ACHN (cell line): ENCODE results near the gene ACSBG1.

ENCODE experiments used
- DNase-seq: peaks from one replicate; pipeline ENCODE4 v3.0.0-alpha.2; 2015
- in situ Hi-C: cut with HindIII; loops from 2 replicates; pipeline ENCODE4 v1.10.0; 2017; ENCODE audit warnings: low sequenced_read_pairs, low pct_ligation_motif_present, low pct_unique_long_range_greater_than_20kb

Gene ACSBG1

DNA sequence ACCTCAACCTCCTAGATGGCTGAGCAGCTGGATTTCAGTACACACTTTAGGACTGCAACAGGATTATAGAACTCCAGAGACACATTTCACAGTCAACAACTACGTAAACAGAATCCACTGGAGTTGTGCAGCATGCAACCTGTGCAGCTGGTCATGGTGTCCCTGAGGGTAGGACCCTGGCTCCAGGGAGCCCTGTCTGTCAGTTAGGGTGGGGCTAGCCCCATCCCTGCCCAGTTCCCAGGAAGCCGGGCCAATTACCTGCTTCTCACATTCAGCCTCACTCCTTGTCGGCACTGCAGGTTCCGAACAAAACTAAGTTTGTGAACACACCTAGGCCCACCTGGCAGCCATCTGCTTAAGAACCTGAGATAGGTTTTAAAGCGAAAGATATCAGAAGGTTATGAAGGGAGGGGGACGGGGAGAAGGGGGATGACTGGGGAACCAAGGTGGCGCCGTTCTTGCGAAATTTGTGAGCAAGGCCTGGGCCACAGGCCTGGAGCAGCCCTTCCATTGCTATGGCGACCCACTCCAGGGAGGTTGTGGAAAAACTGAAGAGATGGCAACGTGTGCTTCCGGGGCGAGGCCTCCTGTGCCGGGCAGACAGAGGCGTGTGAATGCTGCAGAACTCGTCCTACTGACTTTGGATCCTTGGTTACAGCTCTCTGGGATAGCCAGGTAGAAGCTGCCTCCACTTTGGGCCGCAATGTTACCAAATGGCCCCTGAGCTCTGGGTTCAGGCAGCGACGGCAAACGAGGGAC lies 25.3 kb downstream of the ACSBG1 start:
- in situ Hi-C loops = no loop called here
- no peak for DNase-seq

DNA sequence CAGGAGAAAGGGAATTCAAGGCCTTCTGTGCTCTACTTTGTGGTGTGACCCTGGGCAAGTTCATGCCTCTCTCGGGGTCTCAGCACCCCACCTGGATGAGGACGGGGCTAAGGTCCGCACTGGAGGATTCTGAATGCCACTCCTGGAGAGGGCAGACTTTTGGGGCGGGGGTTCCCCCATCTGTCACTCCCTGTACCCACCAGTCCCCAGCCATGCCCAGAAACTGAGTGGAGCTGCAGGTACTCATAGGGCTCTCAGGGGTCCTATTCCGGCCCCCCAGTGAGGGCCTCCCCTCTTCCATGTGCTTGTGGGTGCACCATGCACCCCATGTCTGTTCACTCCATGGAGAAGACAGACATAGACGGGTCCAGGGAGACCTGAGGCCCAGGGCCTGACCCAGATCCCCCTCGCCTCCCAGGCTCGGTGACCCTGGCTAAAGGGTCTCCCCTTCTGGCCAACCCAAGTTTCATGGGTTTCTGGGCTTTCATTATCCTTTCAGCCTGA lies 26.0 kb downstream of the ACSBG1 start:
- in situ Hi-C loops = no loop called here
- DNase-seq = no peak

DNA sequence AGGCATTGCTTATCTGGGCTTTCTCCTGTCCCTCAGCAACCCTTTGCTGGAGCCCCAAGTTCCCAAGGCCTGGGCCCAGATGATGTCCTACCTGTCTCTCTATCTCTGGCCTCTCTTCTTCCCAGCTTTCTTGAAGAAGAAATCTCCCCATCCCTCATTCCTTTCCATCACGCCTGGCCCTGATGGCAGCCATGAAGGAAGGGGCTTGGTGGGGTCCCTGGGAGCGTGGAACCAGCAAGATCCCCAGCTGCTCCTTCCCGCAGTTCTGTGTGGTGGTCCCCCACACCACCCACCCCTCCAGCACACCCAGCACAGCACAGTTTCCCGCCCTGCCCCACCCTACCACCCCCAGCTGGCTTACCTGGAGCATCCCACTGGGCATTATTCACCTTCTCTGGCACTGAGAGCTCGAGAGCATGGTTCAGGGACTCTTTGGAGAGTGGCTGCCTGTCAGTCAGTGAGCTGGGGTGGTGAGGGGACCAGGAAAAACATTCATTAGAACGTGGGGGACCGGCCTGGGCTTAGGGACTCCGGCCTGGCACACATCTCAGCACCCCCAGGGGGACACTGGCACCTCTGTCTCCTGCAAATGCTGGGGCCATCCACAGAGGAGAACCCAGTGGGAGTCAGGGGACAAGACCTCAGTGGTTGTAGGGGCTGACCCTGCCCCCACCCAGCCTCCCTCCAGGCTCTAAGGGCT lies 26.6 kb downstream of the ACSBG1 start:
- in situ Hi-C loops = no loop called here
- DNase-seq = no peak

DNA sequence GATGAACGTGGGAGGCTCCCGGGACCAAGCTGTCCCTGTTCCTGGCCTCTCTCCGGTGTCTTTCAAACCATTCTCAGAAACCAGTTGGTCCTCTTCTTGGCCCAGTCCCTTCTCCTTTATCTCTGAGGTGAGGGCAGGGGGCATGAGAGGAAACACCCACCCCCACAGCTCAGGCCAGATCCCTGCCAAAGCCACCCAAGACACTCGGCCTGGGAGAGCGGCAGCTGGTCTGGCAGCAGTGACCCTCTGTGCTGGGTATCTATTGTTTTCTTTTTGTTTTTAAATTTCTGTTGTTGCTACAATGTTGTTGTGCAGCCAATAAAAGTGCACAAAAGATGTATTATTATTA lies 27.3 kb downstream of the ACSBG1 start:
- in situ Hi-C loops = no loop called here
- DNase-seq = no peak

DNA sequence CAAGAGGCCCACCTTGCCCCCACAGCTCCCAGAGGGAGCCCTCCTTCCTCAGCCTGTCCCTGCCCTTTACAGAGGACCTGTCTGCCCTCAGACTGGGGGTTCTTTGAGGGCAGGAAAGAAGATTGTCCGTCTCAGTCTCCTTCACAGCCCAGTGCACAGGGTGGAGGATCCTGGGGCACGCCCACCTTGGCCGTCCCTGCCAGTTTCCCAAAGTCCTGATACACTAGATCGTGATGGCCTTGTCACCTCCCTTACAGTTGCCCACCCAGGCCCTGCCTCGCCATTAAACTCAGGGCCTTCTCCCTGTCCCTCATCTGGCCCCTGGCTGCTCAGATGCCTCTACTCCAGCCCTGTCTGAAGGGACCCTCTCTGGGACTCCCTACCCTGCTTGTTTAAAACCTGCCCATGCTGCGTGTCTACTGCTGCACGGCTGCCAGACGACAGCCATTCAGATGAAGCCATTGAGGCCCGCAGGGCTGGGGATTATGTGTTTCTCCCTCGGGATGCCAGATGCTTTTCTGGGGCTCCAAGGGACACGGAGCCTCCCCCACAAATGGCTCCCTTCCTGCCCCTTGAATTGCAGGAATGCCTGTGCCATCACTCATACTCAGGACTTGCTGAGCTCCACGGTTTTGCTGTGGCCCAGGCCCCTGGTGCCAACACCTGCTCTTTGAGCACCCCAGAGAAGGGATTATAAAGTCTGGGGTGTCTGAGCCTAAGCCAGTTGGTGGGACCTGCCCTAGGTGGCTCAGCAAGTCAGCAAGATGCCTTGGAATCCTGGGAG lies 27.8 kb downstream of the ACSBG1 start:
- in situ Hi-C loops = no loop called here
- peak; percentile 43 for DNase-seq

DNA sequence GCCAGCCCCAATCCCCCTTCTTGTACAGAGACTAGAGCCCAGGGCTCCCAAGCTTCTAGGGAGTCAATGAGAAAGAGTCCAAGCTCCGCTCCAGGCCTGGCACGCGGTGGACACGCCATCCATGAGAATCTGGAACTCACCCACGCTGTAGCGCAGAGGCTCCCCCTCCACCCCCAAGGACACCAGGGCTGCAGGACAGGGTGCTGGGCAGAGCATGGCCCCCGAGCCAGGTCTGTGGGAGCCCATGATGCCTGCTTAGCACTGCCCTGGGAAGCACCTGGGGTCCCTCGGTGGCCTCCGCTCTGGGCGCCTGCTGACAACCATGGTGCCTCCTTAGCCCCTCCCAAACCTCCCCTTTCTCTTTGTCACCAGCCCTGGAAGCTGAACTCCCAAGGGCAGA lies 28.5 kb downstream of the ACSBG1 start:
- in situ Hi-C loops = no loop called here
- DNase-seq = no peak

DNA sequence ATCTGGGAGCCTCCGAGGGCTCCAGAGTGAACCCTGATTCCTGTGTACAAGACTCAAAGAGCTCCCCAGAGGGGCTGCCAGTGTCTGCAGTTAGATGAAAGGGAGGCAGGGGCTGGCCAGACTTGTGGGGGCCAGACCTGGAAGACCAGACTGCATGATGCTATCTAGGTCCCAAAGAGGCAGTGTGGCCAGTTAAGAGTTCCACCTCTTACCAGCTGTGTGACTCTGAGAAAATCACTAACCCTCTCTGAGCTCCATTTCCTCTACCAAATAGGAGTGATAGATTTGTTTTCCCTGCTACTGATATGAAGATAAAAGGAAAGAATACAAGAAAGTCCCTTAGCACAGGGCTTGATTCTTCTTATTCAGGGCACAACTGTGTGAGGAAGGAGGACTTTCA lies 29.0 kb downstream of the ACSBG1 start:
- in situ Hi-C loops = no loop called here
- no peak for DNase-seq

DNA sequence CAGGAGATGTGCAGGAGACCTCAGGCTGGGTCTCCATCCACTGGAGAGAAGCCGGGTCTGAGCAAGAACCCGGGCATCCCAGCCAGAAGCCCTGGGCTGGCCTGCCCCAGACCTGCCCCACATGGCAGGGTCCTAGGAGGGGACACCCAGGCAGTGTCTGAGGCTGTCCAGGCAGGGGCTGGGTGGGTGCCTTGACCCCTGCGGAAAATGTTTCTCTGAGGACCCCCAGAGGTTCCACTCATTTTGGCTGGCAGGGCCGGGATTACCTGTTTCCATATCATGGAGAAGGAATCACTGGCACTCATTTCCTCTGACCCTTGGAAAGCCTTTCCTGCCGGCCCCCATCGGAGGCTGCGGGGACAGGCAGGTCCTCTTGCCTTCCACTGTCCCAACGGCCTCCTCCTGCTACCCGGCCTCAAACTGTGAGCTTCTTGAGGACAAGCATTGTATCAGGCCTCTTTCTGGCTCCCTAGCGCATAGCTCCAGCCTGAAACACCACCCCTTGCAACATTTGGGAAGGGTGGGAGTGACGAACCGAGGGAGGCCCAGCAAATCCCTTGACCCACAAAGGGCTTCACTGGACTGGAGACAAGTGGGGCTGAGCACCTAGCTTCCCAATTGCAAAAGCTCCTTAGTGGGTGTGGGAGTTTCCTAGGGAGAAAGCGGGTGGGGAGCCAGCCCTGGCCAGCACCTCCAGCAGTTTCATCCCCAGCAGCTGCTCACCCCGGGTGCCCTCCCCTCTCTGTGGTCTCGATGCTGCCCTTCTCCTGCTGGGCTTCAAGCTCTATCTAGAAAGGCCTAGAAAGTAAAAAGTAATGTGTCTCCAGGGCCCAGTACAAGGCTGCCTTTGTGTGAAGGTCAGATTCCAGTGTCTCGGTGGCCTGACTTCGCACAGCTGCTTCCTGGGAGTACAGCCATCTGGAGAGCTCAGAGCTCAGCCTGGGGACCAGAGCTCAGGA lies 29.7 kb downstream of the ACSBG1 start:
- in situ Hi-C loops = no loop called here
- DNase-seq = no peak

DNA sequence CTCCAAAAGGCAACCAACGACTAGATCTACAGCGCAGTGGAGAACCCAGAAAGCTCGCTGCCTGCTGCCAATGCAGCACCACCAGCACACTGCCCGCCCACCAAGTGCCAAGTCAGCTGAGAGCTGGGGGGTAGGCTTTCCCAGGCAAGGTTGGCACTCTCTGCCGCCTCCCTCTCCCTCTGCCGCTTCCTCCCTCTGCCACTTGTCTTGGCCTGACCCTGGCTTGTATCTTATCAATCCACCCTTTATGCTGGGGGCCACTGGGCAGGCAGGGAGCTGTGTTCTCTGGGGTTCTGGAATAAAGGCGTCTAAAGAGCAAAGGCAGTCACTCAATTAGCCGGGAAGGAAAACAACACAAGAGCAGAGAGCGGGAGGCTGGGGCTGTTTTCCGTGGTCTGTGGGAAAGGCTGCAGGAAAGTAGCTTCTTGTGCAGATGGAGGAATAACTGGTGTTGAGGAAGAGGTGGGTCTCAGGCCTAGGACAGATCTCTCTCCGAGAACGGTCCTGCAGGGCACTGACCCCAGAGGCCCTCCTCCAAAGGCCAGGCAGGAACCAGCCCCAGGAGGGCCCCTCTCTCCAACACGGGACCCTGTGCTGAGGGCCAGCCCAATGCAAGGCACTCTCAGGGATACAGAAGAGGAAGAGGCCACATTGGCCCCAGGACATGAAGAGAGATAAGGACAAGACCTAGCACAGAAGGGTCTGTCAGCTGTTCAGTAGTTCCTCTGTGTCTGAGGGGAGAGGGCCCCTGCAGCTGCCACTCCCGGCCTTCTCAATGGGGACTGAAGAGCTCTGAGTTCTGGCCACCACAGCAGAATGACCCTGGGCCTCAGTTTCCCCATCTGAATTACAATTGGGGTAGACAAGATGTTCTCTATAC lies 30.8 kb downstream of the ACSBG1 start:
- DNase-seq = no peak
- in situ Hi-C loops = no loop called here

DNA sequence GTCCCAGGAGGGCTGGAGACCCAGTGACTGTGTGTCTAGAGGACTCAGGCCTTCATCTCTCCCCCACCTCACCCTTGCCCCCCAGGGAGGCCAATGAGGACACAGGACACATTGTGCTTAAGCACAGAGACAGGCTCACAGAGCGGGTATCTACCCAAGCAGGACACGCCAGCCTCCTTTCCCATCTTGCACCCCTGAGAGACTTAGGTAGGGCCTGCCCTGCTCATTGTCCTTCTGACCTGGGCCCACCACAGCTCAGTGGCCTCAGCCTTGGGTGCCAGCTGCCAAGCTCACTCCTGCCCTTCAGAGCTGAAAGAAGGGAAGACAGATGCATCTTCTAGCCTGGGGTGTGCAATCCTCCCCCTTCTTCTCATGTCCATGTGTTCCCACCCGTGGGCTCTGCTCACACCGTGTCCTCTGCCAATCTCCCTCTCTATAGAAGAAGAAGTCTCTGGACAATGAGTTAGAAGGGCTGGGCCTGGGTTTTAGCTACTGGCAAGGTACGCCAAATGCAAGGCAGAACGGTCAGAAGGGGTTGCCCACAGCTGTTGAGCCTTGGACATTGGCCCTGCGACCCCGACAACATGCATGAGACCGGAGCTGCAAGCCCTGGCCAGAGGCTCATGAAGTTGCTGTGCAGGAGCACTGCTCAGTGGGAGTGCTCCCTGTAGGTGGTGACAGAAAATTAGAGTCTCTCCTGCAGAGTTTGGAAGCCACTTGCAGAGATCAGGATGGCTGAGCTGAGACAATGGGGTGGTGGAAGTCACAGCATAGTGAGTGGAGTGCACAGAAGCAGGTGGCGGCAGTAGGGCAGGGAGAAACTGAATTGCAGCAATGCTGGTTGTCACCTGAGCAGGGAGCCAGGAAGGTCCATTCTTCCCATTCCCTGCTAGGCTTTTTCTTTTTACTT lies 32.8 kb downstream of the ACSBG1 start:
- DNase-seq = no peak
- in situ Hi-C loops = no loop called here

DNA sequence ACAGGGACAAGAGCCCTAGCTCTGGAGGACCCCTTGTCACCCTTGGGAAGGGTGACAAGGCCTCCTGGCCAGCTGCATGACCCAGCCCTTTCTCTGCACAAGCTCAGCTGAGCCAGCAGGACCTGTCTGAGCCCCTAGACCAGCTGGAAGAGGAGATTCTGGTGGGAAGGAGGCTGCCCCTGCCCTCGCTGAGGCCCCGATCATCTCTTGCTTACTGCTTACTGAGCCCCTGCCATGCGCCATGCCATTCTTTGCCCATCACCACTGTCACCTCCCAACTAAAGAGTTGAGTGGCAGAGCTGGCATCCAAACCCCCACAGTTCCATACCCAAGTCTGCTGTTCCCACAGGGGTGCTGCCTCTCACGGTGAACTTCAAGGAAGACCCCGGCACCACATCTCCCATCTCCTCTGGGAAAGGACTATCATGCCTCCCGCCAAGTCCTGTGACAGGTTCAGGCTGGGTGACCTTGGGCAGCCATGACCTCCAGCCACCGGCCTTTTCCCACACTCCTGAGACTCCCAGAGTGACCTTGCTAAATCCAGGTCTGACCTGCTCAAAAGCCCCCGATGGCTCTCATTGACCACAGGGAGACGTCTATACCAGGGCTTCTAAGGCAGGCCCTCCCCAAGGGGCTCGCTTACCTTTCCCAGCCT lies 34.0 kb downstream of the ACSBG1 start:
- no peak for DNase-seq
- in situ Hi-C loops = no loop called here

DNA sequence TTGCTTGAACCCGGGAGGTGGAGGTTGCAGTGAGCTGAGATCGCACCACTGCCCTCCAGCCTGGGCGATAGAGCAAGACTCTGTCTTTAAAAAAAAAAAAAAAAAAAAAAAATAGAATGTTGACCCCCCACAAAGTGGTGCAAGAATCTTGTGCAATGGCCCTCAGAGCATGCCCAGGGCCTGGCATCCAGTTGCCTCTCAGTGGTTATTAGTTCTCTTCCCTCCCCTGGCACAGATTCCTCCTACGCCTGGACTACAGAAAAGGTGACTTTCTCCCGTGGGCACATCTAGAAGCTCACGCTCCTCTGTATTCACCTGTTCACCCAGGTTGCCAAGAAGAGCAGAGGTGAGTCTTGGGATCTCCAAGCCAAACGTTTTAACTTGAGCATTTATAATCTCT lies 36.7 kb downstream of the ACSBG1 start:
- in situ Hi-C loops = no loop called here

DNA sequence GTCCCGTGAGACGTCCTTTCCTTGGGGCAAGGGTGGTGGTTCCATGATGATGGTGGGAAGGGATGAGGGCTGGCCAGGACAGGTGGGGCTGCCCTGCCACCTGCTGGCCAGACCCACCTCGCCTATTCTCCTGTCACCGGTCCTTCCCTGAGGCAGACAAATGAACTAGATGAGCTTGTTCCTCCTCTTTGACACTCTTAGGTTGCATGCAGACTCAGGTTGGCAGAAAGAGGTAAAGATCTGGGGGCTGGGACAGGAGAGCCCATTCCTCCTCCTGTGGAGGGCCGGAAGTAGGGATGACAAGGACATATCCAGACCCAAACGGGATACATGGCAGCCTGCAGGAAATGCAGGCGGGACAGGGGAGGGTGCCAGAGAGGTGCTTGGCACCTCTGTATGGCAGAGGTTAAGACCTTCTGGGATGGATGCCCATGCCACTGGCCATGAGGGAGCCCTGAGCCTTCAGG lies 38.6 kb downstream of the ACSBG1 start:
- DNase-seq = peak; percentile 16
- in situ Hi-C loops = no loop called here

More for the DNA sequence above, 36.7 kb downstream of the ACSBG1 start:
- DNase-seq = no peak

DNA sequence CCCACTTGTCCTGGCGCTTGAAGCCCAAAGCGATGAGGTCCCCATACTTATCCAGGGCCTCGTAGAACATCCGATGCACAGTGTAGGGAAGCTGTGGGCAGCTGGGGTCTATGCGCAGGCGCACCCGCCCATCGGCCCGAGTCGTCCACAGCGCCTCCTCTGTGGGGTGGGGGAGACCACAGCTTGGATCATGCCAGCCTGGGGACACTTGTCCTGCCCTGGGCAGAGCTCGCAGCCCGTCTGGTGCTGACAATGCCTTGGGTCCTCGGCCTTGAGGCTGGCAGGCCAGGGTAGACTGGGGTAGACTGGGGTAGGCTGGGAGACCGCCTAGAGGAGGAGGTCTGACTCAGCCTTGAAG lies 39.8 kb downstream of the ACSBG1 start:
- in situ Hi-C loops = no loop called here
- DNase-seq = no peak

DNA sequence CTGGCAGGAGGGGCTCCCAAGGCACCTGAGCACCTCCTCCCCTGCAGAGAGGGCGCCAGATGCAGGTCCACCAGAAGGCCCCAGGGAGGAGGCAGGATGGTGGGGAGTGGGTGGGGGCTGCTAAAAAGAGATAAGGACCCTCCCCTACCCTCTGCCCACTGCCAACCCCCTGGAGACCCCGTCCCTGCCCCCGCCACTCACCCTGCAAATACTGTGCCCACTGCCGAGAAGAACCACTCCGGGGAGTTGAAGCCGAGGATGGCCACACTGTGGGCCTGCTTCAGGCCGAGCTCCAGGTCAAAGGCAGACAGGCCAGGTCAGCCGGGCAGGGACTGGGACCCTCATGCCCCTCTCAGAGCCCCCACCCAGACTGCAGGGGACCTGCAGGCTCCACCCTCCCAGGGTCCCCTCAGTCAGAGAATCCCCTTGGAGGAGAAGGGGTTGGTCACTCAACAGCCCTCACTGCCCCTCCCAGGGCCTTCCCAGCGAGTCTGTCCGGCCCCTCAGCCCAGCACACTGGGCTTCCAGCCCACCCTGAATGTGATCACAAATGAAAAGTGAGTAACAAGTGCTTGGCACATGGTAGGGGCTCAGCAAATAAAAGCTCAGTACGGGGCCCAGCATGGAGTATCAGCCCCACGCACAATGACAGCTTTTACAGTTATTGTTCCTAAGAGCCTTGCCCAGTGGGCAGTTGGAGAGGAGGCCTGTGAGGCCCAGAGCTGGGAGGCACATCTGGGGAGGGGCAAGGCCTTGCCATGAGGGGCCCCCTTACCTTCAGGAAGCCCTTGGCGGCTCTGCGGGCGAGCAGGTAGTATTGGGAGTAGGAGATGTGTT lies 40.4 kb downstream of the ACSBG1 start:
- in situ Hi-C loops = no loop called here

More for the DNA sequence above, 40.4 kb downstream of the ACSBG1 start:
- DNase-seq = no peak
